Esophagus mucosa (tissue), 1 donor: ENCODE measurements around the gene CACNG8. TPM values are rescaled to one million over a fixed set of nuclear protein-coding genes. Genes with fewer than 3 reads are reported as not detected.
"Not testable (repeated sequence)": the region's sequence is repeated elsewhere in the genome, so short reads cannot be mapped to it uniquely, and the experiment has no call there.

Source experiments
- ATAC-seq: fragments of 200-7000 bp; cut with Tn5 transposase; one replicate; pipeline ENCODE4 v1.9.1; 2020
- total RNA-seq: library from RNA; stranded (reverse); gene quantifications from one replicate; pipeline ENCODE4 v1.2.4, GENCODE V29; 2023
- donor health status: DM: yes; HTN: yes; CAD: no.

CACNG8 gene
- not detected for total RNA-seq

DNA sequence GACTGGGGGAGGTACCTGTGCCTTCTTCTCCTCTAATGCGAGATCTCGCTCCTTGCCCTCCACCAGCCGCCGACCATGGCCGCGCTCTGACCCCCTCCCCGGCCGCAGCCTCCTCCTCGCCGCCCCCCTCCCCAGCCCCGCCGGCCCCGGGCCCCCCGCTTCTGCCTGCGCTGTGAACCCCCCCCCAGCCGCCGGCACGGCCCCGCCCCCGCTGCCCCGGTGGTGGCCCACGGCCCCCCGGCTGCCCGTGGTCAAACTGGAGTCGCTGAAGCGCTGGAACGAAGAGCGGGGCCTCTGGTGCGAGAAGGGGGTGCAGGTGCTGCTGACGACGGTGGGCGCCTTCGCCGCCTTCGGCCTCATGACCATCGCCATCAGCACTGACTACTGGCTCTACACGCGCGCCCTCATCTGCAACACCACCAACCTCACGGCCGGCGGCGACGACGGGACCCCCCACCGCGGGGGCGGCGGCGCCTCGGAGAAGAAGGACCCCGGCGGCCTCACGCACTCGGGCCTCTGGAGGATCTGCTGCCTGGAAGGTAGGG is at the start of gene CACNG8:
CACNG8 (plus strand) TSS at position 51 of the 545 bp plus-strand sequence.
- no peak for ATAC-seq

DNA sequence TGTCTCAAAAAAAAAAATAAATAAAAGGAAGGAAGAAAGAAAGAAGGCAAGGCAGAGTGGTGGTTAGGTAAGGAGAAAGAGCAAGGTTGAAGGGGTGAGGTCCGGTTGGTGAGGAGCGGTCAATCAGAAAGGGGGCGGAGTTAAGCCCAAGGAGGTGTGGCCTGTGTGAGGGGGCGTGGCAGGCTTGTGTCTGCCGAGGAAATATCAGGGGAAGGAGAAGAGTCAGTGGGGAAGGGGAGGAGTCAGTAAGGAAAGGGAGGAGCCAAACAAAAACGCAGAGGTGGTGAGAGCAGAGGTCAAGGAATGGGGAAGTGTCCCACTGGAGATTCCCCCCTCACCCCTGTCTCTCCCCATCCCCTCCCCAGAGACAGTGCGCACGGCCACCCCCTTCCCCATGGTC is 47.7 kb upstream of the CACNG8 start:
- ATAC-seq: no peak

DNA sequence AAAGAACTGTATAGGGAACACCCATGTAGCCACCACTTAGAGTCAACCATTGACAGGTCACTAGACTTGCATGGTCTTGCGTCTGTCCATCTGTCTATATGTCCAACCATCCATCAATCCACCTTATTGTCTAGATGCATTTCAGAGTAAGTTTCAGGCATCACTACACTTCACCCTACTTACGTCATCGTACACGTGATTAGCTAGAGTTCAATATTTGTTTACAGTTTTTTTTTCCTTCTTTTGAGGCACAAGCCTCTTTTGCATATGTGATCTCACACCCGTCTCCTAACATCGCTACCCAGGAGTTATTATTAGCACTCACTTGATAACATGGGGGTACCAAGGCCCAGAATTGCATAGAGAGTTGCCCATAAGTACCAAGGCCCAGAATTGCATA is 46.7 kb upstream of the CACNG8 start:
- no peak for ATAC-seq

DNA sequence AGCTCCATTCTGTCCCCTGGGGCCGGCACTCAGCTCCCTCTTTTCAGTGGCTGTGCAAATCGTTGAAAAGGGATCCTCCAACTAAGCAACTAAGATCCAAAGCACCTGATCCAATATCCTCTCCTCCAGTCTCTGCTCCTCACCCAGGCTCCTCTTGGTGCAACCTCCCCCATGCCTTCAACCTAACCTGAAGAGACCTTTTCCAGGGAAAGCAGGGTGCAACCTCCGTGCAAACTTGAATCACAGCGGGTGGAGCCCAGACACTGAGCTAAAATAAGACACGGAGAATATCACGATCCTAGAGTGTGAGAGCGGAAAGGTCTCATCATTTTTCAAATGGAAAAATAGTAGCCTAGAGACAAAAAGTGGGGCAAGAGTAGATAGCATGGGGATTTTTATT is 45.4 kb upstream of the CACNG8 start:
- no peak for ATAC-seq

DNA sequence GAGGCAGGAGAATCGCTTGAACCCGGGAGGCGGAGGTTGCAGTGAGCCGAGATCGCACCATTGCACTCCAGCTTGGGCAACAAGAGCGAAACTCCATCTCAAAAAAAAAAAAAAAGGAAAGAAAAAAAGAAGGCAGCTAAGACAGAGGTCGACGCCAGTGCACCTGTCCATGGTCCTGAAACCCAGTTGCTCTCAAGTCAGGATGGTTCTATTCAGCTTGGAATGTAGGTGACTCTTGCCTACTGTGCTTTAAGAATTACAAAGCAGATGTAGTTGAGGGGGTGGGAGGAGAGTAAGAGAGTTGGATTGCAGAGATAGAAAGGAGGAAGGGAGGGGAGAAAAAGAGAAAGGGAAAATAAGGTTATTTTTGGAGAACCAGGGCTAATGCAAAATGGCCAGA is 35.0 kb upstream of the CACNG8 start:
- no peak for ATAC-seq

DNA sequence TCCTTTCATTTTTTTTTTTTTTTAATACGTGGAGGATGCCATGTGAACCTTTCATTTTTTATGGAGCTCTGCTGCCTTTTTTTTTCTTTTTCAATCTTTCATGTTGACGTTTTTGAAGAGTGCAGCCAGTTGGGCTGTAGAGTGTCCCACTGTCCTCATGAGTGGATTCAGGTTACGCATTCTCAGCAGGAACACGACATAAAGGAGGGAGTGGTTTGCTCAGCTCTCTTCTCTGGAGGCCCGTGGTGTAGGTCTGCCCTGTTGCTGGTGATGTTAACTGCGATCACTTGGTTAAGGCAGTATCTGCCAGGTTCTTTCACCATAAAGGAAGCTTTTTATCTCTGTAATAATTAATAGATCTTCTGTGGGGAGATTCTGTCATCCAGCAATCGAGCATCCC is 26.7 kb upstream of the CACNG8 start:
- no peak for ATAC-seq

DNA sequence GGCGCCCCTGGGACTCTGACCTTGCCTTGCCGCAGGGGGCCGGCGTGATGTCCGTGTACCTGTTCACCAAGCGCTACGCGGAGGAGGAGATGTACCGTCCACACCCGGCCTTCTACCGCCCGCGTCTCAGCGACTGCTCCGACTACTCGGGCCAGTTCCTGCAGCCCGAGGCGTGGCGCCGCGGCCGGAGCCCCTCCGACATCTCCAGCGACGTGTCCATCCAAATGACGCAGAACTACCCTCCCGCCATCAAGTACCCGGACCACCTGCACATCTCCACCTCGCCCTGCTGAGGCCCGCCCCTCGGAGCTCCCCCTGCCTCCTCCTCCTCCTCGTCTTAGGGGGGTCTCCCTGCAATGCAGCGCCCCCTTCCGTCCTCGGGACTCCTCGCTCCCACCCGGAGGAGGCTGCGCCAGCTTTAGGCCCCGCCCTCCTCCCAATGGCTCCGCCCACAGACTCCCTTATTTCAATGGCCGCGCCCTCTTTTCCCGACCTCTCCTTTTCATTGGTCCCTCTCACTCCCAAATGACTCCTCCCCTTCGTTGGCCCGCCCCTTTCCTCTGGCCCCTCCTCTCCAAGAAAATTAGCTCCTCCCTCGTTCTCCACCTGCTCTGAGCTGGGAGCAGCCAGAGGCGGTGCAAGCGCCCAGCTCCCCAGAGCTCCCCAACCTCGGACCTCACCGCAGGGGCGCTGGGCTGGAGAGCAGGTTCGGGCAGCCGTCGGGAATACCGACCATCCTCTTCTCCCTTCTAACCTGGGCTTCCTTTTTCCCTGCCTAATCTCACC is 20.5 kb upstream of the CACNG8 start:
- no peak for ATAC-seq

DNA sequence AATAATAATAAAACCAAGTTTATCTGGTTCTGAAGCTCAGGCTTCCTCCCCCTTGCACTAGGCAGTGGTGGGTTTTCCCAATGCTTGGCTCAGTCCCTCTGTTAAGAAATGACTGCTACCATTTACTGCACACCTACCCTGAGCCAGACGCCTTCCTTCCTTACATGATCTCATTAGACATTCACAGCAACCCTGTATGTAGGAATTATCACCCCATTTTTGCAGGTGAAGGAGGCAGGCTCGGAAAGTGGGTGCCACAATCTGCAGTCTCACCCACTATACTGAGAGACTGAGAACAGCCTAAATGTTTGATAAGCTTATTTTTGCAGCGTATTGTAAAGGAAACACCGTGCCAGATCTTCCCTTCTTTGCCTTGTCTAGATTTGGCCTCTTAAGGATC is 18.3 kb upstream of the CACNG8 start:
- no peak for ATAC-seq

DNA sequence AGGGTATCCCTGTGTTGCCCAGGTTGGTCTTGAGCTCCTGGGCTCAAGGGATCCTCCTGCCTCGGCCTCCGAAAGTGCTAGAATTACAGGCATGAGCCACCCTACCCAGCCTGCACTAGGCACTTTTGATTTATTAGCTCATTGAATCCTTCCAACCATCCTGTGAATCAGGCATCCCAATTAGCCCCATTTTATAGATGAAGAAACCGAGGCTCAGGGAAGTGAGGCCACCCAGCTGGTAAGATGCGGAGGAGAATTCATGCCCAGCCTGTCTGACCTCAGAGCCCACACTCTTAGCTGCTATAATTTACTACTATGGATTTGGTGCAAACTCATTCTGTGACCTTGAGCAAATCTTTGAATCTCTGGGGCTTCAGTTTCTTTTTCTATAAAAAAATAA is 17.8 kb upstream of the CACNG8 start:
- no peak for ATAC-seq

DNA sequence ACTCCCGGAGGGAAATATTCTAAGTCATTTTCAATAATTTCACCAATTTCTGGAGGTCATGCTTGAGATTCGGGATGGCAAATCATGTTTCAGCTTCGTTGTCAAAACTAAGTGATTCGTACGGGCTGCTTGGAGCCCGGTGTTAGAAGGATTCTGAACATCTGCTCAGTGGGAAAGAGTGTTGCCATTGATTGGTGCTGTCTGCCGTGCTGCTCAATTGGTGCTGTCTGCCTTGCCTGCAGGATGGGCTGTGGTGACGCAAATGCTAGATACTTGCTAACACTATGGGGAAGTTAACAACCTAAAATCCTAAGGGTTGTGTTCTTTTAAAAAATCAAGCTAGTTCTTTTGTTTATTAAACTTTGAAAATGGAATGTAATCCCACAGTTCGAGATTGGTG is 17.3 kb upstream of the CACNG8 start:
- ATAC-seq: no peak

DNA sequence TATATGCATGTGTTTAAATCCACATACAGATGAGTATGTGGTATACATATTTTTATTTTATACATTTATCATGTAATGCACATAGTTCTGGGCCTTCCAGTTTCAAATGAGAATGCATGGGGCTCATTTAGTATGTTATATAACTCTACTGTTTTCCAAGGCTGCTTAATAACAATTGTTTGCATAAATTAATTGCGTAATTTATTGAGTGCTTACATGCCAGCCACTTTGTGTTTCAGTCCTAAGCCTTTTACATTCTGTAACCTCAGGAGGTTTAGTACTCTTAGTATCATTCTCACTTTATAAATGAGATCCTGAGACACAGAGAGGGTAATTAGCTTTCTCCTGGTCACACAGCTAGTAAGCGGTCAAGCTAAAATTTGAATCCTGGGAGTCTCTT is 16.7 kb upstream of the CACNG8 start:
- ATAC-seq: no peak

DNA sequence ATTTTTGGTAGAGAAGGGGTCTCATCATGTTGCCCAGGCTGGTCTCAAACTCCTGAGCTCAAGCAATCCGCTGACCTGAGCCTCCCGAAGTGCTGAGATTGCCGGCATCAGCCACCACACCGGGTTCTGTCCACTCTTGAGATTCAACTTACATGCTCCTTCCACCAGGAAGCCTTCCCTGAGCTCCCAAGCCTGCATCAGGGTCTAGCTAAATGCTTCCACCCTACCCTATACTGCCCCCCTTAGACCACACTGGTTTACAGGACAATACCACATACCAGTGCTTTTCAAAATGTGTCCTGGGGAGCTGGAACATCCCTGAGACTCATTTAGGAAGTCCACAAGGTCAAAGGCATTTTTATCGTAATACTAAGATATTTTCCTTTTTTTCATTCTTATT is 15.1 kb upstream of the CACNG8 start:
- ATAC-seq: no peak

DNA sequence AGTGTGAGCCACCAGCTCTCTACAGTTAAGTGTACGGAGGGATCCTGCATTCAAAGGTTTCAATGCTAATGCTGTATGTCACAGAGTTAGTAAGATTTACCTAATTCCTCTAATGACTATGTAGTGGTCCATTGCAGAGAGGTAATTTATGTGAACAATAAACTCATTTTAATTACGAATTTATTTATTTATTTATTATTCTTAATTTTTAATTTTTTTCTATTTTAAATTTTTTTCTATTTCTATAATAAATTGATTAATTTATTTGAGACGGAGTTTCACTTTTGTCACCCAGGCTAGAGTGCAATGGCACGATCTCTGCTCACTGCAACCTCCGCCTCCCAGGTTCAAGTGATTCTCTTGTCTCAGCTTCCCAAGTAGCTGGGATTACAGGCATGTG is 14.1 kb upstream of the CACNG8 start:
- not testable (repeated sequence) for ATAC-seq

DNA sequence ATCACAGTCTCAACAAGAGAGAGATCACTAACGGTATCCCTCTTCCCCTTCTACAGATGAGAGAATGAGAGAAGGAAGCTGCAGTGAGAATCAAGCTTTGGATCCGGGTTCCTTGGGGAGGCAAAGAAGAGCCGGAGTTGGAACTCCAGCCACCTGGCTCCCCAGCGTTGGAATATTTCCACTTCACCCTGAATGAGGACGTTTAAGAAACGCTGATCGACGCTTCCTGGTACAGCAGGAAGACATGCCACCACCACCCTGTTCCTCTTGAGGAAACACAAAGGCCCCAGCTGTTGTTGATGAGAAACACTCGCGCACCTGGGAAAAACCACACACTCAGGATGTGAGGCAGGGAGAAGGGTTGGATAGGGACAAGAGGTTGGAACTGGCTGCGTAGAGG is 11.3 kb upstream of the CACNG8 start:
- no peak for ATAC-seq

DNA sequence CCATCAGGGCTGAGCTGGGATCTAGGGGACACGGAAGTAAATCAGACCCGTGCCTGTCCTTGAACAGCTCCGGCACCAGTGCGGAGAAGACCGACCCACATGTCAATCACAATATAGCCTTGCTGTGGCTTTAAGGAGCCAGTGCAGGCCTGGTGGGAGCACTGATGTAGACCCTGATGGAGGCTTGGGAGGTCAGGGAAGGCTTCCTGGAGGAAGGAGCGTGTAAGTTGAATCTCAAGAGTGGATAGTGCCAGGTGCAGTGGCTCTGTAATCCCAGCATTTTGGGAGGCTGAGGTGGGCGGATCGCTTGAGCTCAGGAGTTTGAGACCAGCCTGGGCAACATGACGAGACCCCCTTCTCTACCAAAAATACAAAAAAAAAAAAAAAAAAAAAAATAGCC is 10.8 kb upstream of the CACNG8 start:
- ATAC-seq: no peak

DNA sequence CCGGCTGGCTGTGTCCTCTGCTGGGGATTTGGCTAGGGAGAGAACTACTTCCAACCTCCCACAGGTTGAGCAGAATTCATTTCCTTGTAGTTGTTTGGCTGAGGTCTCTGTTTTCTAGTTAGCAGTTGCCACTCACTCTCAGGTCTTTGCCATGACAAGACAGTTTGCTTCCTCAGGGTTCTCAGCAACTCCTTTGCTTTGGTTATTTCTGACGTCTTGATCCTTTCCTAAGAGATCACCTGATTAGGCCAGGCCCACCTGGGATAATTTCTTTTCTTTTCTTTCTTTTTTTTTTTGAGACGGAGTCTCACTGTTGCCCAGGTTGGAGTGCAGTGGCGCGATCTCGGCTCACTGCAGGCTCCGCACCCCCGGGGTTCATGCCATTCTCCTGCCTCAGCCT is 9.4 kb upstream of the CACNG8 start:
- ATAC-seq: no peak

DNA sequence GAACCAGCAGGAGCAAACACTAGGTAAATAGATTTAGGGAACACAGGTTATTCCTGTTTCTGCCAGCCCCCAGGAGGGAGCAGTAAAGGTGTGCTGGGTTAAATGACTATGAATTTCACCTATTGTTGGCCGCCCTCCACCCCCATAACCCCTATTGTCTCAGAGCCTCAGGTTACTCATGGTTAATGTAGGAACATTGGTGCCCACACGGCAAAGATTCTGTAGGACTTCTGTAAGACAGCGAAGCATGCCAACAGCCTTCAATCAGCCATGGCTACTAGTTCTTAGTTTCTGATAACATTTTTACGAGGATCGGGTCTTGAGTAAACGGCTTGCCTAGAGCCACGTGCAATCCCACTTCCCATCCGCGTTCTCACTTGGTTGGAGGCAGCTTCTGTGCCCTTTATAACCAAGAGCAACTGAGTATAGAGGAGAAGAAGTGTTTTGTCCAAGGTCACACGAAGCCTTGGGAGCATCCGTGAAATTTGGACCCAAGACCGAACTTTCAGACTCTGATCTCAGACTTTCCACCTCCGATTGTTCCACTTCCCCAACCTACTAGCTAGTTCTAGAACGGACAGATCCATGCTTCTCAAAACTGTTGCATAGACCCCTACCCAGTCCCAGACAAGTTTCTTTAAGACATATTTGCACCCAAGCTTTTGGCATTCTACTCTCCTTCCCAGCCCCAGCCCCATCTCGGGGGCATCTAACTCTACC is 5.1 kb upstream of the CACNG8 start:
- ATAC-seq: no peak

DNA sequence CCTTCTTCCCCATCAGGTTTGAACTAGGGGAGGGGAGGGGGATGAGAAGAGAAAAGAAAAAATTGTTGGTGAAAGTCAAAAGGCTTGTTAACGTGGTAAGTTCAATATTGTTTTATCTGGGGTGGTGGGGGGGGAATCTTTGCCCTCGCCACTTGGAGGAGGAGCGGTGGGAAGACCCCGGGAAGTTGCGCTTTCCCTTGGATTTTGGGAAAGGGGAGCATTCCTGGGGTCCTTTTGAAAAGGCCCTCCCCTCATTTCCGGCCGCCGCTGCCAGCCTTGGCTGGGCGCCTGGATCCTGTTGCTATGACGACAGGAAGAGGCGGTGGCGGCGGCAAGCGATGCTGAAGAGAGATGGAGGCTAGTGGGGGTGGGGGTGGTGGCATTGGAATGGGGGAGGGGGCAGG is 4.6 kb upstream of the CACNG8 start:
- ATAC-seq: no peak

DNA sequence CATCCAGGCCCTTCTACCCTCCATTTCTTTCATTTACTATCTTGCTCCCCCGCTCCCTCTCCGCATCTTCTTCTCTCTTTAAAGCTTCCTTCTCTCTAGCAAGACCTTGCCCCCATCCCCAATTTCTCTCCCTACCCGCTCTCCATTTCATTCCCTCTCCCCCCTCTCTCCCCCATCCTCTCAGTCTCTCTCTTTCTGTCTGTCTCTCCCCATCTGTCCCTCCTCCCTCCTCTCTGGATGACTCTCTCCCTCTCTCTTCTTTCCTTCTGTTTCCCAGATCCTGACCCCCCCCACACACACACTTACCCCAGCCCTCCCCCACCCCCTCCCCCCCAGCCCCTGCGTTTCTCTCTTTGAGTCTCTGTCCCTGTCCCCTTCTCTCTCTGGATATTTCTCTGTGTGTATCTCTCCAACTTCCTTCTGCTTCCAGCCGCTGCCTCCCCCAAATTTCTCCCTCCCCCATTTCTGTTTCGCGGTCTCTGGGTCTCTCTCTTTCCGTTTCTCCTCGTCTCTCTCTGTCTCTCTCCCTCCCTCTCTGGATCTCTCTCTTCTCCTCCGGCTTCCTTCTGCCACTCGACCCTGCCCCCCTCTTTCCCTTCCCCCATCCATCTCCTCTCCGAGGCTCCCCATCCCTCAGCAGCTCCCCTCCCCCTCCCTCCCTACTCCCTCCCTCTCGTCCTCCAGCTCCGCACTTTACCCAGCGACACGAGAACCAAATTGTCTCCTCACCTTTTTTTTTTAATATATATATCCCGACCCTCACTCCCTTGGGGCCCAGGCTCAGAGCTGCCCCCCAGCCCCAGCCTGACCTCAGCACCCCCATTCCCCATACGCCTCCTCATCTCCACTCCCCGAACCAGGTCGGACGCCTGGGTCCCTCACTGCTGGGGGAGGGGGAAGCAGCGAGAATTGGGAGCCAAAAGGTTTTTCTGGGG is 3.6 kb upstream of the CACNG8 start:
- no peak for ATAC-seq

DNA sequence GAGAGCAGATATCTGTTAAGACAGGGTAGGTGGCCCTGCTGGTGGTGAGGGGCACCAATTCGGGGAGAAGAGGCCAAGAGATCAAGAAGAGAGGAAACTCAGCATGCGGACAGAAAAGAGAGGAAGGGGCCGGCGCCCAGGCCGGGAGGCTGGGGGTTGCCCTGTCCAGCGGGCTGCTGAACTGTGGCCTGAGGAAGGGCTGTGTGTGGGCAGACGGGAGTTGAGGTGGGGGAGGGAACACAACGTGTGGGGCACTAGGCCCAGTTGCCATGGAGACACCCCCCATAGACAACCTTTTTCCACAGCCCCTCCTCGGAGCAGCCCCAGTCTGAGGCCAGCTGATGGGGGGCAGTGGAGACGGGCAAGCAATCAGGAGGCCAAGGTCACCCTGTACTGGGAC is 2.5 kb upstream of the CACNG8 start:
- ATAC-seq: no peak

DNA sequence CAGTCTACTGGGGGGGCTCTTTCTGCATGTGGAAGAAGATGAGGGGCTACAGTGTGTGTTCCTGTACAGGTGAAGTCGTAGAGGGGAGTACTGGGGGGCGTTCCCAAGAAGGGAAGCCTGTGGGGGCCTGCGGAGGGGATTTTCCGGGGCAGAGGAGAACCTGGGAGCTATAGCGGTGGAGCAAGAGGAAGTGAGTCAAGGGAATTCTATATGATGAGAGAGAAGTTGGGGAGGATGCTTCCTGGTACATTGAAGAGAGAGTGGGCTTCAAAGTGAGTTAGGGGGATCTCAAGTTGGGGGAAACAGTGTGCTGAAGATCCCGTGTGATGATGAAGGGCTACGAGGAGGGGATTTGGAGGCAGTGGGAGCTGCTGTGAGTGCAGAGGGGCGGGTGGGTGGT is 1.9 kb upstream of the CACNG8 start:
- no peak for ATAC-seq

DNA sequence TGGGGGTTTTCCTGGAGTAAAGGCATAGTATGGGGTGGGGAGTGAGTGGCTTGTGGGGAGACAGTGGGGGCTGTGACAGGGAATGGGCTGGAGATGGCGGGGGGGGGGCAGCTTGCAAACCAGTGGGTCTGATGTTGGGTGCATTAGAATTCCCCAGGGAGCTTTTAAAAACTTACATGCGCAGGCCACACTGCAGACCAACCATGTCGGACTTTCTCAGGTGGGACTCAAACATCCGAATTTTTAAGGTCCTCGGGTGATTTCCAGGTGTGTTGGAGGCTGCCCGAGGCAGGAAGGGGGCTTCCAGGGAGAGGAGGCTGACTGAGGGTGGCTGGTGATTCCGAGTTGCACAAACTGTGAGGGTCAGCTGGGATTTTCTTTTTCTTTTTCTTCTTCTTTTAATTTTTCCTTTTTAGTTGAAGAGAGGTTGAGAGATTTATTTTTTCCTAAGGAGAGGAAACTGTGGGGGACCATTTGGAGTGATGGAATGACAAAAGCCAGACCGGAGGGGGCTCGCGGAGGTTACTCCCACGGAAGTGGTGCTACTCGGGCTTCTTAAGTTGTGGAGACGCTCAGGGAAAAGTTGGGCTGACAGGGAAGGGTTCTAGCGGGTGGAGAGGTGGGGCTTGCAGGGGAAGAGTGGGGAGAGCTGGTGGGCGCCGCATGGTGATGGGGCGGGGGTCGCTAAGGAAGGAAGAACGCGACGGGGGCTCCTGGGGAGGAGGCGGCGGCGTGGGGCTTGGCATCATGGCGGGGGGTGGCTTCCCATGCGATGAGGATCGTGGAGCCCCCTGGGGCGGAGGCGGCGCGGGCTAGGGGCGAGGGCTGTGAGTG is 997 bp upstream of the CACNG8 start:
- no peak for ATAC-seq
